HepG2 (cell line): Measurements from ENCODE around the gene PTCD1. TPM values are rescaled to one million over a fixed set of nuclear protein-coding genes. Genes with fewer than 3 reads are reported as not detected.

ENCODE experiments used
- HNF1A ChIP-seq, 2 experiments: sonication (generic) in 1 of 2; formaldehyde crosslinking in 1 of 2; IDR thresholded peaks; 2 replicates each; pipeline versions ENCODE4 v1.4.0 to v1.6.1; 2016 to 2020; ENCODE audit warnings: borderline replicate concordance in 1 of 2, low read depth in 1 of 2, mild to moderate bottlenecking in 1 of 2, missing genetic modification reagents in 1 of 2
- NR2F6 ChIP-seq, 2 experiments: IDR thresholded peaks; 2 replicates each; pipeline ENCODE4 v1.6.1; 2016; ENCODE audit warnings: antibody characterized with exemption in 1 of 2, mild to moderate bottlenecking in 1 of 2
- YY1 ChIP-seq: IDR thresholded peaks from 2 replicates; pipeline ENCODE4 v1.6.1; 2011; ENCODE audit warnings: low read length, low read depth, moderate library complexity, mild to moderate bottlenecking; ENCODE audit not compliant: insufficient read depth, insufficient replicate concordance
- ZBTB37 ChIP-seq: sonication (generic); formaldehyde crosslinking; IDR thresholded peaks from 2 replicates; pipeline ENCODE4 v1.4.0; 2020; ENCODE audit warnings: mild to moderate bottlenecking, missing genetic modification reagents
- ZNF563 ChIP-seq: sonication (generic); formaldehyde crosslinking; IDR thresholded peaks from 2 replicates; pipeline ENCODE4 v1.8.0; 2022; ENCODE audit warnings: mild to moderate bottlenecking, moderate library complexity, missing genetic modification reagents
- ZNF598 ChIP-seq: sonication (generic); formaldehyde crosslinking; IDR thresholded peaks from 2 replicates; pipeline ENCODE4 v1.5.1; 2020; ENCODE audit warnings: mild to moderate bottlenecking, missing genetic modification reagents, borderline replicate concordance
- ZNF687 ChIP-seq: sonication (generic); formaldehyde crosslinking; IDR thresholded peaks from 2 replicates; pipeline ENCODE4 v1.5.1; 2020; ENCODE audit warnings: mild to moderate bottlenecking, missing genetic modification reagents, moderate library complexity
- ZNF770 ChIP-seq: sonication (generic); formaldehyde crosslinking; IDR thresholded peaks from 2 replicates; pipeline ENCODE4 v1.5.0; 2020; ENCODE audit warnings: mild to moderate bottlenecking, missing genetic modification reagents
- polyA plus RNA-seq, 8 experiments: library from polyadenylated mRNA; depleted of rRNA in 3 of 8; stranded (reverse) in 7 of 8; unstranded in 1 of 8; fragments of >200 nt; fragmentation: Illumina TruSeq in 4 of 8; extraction: Trizol in 4 of 8; gene quantifications; 2 replicates each; pipeline versions ENCODE4 v1.2.1 to v1.2.3, GENCODE V29; 2011 to 2016; ENCODE audit warnings: low read depth in 4 of 8, missing spikeins in 1 of 8, mixed read lengths in 1 of 8; ENCODE audit not compliant: insufficient read depth in 1 of 8
- total RNA-seq, 5 experiments: library from RNA; depleted of rRNA; stranded (reverse); fragments of >200 nt; fragmentation: Illumina TruSeq; extraction: Trizol; gene quantifications; 2 replicates each; pipeline ENCODE4 v1.2.3, GENCODE V29; 2016; ENCODE audit warnings: low read depth in 1 of 5
- TF ChIP-seq, protein P1 (sequence below): IDR thresholded peaks from 2 replicates; pipeline ENCODE4 v1.6.1; 2012; ENCODE audit warnings: low read depth, low read length, improper control_type of control experiment
- TF ChIP-seq, protein P2 (sequence below): sonication (generic); formaldehyde crosslinking; IDR thresholded peaks from 2 replicates; pipeline ENCODE4 v1.8.1; 2023; ENCODE audit warnings: mild to moderate bottlenecking, missing genetic modification reagents

PTCD1 gene
- total and polyA plus RNA-seq, 2 of the 13 experiments (the other 11 are each of a cell fraction or from before 2014, with no cell fraction given), result 3.0 to 8.4 TPM

DNA sequence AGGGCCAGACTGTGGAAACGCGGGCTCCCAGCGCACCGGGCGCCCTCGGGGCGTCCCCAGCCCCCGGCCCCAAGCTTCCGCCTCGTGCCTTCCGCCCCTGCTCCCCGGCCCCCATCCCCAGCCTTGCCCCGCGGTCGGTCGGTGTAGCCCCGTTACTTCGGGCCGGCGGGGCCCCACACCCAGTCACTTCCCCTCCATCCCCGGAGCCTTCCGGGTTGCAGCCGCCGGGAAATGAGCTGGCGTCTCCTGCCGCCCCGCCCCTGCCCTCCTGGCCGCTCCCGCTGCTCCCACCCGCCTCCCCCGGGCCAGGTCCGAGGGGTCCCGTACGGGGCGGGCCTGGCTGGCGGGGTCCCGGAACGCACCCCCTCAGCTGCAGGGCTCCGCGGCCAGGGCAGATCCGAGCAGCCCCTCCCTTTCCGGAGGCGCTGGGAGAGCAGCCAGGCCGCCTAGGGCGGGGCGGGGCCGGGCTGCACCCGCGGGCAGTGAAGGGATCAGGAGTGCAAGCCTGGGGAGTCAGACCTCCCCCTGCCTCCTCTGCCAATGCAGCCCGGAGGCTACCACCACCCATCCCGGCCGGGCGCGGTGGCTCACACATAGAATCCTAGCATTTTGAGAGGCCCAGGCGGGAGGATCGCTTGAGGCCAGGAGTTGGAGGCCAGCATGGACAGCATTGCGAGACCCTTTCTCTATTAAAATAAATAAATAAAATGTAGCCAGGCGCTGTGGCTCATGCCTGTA lies 63.4 kb downstream of the PTCD1 start (continued):
- TF ChIP-seq HNF1A (IDR thresholded peaks at IDR 0.05; ENCODE audit: low read depth) (no peak), HNF1A (CRISPR knock-in tag; IDR thresholded peaks at IDR 0.05; ENCODE audit: borderline replicate concordance) (peak; percentile 44; the same call in 1 of the 2 replicates), ZBTB37 (CRISPR knock-in tag) (no peak), NR2F6 (IDR thresholded peaks at IDR 0.05) (no peak), NR2F6 (CRISPR knock-in tag; IDR thresholded peaks at IDR 0.05) (no peak), ZNF687 (CRISPR knock-in tag) (peak; percentile 65), ZNF598 (CRISPR knock-in tag) (no peak), YY1 (peak; percentile 22), ZNF563 (peak; percentile 61; the same call in 1 of the 2 replicates), ZNF770 (CRISPR knock-in tag) (peak; percentile 99)
- TF ChIP-seq, protein P1, sequence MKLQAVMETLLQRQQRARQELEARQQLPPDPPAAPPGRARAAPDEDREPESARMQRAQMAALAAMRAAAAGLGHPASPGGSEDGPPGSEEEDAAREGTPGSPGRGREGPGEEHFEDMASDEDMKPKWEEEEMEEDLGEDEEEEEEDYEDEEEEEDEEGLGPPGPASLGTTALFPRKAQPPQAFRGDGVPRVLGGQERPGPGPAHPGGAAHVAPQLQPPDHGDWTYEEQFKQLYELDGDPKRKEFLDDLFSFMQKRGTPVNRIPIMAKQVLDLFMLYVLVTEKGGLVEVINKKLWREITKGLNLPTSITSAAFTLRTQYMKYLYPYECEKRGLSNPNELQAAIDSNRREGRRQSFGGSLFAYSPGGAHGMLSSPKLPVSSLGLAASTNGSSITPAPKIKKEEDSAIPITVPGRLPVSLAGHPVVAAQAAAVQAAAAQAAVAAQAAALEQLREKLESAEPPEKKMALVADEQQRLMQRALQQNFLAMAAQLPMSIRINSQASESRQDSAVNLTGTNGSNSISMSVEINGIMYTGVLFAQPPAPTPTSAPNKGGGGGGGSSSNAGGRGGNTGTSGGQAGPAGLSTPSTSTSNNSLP, result no peak
- TF ChIP-seq, protein P2, sequence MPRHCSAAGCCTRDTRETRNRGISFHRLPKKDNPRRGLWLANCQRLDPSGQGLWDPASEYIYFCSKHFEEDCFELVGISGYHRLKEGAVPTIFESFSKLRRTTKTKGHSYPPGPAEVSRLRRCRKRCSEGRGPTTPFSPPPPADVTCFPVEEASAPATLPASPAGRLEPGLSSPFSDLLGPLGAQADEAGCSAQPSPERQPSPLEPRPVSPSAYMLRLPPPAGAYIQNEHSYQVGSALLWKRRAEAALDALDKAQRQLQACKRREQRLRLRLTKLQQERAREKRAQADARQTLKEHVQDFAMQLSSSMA, result no peak
